ENCODE results near the gene ADD1. TPM values are rescaled to one million over a fixed set of nuclear protein-coding genes. Genes with fewer than 3 reads are reported as not detected.

ADD1 gene
- total and polyA plus RNA-seq, 2 of the 13 experiments (the other 11 are each of a cell fraction or from before 2014, with no cell fraction given), result 73.9 to 122 TPM

DNA sequence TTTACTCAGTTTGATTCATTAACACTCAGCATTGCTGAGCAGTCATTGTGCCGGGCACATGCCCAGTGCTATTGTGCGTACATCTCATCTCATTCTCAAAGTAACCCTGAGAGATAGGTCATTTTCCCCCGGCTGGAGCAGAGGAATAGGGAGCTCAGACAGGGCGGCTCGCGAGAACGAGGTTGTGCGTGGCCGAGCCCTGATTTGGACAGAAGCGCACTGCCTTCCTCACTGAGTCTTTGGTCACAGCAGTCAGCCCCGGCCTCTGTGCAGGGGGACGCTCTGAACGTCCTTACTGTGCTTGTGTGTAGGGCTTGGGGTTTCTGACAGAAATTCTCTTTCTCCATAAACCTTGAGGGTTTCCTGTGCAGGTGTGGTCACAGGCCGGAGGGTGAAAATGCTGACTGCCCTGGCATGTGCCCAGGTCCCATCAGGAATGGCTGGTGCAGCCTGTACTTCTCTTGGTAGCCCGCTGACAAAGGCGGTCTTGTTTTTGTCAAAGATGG, 80.1 kb downstream of the ADD1 start (continued):
- TF ChIP-seq ZXDC (CRISPR knock-in tag; IDR thresholded peaks at IDR 0.05) (no peak), ELF4 (CRISPR knock-in tag; IDR thresholded peaks at IDR 0.05; ENCODE audit: borderline replicate concordance) (no peak), SMARCE1 (IDR thresholded peaks at IDR 0.05; ENCODE audit: borderline replicate concordance) (no peak), CHCHD3 (CRISPR knock-in tag; IDR thresholded peaks at IDR 0.05) (no peak), GZF1 (CRISPR knock-in tag; IDR thresholded peaks at IDR 0.05) (no peak), FOXO4 (CRISPR knock-in tag; conservative IDR thresholded peaks at IDR 0.05) (no peak)
- TF ChIP-seq, protein P1, sequence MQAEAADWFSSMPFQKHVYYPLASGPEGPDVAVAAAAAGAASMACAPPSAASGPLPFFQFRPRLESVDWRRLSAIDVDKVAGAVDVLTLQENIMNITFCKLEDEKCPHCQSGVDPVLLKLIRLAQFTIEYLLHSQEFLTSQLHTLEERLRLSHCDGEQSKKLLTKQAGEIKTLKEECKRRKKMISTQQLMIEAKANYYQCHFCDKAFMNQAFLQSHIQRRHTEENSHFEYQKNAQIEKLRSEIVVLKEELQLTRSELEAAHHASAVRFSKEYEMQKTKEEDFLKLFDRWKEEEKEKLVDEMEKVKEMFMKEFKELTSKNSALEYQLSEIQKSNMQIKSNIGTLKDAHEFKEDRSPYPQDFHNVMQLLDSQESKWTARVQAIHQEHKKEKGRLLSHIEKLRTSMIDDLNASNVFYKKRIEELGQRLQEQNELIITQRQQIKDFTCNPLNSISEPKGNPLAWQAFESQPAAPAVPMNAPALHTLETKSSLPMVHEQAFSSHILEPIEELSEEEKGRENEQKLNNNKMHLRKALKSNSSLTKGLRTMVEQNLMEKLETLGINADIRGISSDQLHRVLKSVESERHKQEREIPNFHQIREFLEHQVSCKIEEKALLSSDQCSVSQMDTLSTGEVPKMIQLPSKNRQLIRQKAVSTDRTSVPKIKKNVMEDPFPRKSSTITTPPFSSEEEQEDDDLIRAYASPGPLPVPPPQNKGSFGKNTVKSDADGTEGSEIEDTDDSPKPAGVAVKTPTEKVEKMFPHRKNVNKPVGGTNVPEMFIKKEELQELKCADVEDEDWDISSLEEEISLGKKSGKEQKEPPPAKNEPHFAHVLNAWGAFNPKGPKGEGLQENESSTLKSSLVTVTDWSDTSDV (CRISPR knock-in tag; IDR thresholded peaks at IDR 0.05), result no peak
